A172 (cell line): ENCODE measurements around the gene ALX3. TPM values are rescaled to one million over a fixed set of nuclear protein-coding genes. Genes with fewer than 3 reads are reported as not detected.

Experiments used
- DNase-seq: peaks from one replicate; pipeline ENCODE4 v3.0.0-alpha.2; 2015; ENCODE audit warnings: low spot score
- total RNA-seq: library from RNA; depleted of rRNA; stranded (reverse); fragments of >200 nt; shearing (Covaris generic); gene quantifications from 2 replicates; pipeline ENCODE4 v1.2.3, GENCODE V29; 2014; rRNA removed

ALX3 gene
- total RNA-seq, result not detected in 2 replicates

DNA sequence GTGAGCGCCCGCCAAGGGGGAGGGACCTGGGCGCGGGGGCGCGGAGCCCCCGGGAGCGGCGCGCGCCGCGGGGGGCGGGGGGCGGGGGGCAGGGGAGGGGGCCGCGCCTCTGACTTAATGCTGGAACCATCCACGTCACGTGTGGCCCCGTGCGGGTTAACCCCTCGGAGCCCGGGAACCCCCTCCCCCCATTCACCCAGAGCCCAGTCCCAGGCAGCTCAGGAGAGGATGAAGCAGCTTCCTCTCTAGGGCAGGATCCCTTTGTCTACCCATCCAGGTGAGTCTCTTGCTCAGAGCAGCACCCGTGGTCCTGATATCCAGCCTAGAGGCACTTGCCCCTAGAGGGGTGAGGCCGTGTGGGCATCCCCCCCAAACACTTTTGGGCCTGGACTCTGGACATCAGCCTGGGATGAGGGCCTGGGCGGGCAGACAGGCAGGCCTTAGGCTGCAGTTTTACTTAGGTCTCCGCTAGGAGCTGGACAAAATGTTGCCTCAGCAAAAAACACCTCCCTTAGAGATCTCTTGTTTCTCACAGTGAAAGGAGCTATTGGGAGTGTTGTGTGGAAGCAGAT is at the start of gene ALX3:
Gene ALX3, minus strand, starts transcription at position 2 of the 572 bp plus-strand sequence. CDS start 60 bp downstream, outside the sequence.
- DNase-seq, result no peak

DNA sequence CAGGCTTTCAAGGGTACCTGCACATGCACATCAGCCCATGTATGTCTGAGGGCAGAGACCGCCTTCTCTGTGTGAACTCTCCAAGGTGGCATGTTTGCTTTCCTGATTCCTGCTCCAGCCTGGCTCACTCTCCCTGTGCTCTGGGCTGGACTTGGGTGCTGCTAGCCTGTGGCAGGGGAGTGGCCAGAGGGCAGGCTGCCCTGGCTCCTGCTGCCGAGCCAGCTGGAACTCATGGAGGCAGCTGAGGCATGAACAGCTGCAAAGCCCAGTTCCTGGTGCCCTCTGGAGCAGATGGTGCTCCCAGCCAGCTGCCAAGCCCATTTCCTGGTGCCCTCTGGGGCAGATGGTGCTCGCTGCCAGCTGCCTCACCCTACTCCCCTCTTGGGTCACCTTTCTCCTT is 49.4 kb upstream of the ALX3 start:
- DNase-seq, result no peak

DNA sequence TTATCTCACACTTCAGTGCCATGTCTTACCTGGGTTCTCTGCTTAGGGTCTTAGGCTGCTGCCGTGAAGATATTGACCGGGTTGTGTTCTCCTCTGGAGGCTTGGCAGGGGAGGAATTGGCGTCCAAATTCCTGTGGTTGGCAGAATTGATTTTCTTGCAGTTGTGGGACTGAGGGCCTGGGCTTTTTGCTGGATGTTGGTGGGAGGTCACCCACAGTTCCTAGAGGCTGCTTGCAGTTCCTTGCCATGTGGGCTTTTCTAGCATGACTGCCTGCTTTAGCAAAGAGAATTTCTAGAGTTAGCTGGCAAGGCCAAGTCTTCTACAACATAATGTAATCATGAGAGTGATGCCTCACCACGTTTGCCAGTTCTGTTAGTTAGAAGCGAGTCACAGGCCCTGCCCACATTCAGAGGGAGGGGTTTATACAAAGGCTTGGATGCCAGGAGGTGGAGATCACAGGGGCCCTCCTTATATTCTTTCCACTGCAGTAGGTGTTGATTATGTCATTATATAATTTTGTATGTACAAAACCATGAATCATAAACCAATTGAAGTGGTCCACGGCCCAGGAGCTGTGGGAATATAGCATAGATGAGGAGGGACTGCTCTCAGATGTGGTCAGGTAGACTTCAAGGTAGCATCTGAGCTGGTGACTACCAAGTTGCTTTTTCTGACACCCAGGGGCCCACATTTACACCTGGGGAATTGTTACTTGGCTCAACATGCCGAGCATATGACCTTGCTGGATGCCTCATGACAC is 48.3 kb upstream of the ALX3 start:
- DNase-seq, result peak; percentile 32

DNA sequence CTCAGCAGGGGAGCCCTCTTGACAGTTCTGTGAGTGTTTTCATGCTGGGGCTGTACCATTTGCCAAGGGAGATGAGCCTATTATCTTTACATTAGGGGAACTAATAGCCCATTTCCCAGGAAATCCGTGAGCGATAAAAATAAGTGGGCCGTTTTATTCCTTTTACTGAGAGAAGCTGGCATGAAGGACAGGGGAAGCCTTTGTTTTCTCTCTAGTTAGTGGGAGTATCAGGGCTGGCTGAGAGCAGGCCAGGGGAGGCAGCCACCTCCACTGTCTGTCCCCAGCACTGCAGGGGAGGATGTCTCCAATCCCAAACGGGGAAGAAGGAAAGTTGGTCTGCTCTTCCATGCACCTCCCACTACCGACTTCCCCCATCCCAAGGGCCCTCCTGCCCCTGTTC is 44.3 kb upstream of the ALX3 start:
- DNase-seq, result no peak

DNA sequence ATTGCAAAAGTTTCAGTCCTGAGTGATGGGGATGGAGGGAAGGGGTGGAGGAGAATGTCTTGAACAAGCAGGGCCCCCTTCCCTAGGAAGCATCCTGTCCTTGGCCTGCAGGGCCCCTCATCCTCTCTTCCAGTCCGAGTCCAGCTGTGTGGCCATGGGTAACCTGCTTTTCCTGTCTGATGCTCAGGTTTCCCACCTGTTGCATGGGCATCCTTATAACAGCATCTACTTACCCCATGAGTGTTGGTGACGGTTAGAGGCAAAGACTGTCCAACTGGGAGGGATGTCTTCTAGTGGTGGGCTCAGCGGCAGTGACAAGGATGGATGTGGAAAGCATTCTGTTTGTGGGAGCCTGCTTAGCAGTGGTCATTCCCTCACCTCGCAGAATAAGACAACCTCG is 43.7 kb upstream of the ALX3 start:
- DNase-seq, result no peak

DNA sequence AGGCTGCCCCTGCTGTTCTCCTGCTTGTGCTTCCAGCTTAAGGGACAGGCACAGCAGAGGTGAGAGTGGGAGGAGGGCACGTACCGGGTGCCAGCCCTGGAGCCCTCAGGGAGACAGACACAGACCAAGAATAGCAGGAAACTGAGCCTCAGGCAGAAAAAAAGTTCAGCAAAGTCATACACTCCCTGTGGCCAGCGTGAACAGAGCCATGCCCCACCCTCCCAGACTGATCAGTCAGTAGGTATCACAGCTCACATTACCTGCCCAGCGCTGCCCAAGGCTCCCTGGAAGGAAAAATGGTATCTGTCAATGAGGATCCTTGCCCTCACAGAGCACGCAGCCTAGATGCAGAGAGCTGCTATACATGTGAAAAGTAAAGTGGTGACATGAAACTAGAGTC is 43.1 kb upstream of the ALX3 start:
- no peak for DNase-seq

DNA sequence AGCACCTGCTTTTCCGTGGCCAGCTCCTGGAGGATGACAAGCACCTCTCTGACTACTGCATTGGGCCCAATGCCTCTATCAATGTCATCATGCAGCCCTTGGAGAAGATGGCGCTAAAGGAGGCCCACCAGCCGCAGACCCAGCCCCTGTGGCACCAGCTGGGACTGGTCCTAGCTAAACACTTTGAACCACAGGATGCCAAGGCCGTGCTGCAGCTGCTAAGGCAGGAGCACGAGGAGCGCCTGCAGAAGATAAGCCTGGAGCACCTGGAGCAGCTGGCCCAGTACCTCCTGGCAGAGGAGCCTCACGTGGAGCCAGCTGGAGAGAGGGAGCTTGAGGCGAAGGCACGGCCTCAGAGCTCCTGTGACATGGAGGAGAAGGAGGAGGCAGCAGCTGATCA is 42.2 kb upstream of the ALX3 start:
- no peak for DNase-seq

DNA sequence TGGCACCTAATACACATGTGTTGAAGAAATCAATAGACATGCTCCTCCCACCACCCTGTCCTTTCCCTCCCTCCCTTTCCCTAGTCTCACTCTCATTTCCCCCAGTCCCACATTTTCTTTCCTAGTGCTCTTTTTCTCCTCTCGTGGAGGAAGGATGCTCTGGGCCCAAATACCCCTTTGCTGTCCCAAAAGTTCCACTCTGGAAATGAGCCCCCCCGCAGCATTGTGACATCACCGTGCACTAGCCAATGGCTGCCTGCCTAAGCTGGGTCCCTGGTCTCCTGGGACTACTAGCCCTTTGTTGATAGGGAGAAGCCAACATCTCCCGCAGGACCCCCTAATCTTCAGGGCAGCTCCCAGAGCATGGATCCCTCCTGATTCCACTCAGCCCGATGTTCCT is 41.7 kb upstream of the ALX3 start, which contains the start of gene UBL4B:
Gene UBL4B, plus strand, starts transcription at position 301 of the 400 bp plus-strand sequence. Its CDS starts 92 bp downstream, at position 393.
- DNase-seq, result no peak

DNA sequence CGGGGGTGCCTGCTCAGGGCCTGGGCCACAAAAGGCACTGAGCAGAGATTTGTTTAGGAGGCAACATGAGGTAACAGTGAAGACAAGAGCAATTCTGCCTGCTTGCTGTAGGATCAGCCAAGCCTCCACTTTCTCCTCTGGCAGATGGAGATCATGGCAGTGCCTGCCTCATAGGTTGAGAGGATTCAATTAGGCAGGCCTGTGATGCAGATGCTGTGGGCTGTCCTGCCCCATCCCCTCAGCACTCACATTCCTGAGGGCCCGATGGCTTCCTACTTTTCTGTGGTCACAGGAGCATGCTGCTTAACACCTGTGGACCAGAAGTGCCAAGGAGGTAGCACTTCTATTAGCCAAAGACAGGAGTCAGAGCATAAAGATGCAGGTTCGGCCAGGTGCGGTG is 40.6 kb upstream of the ALX3 start:
- no peak for DNase-seq

DNA sequence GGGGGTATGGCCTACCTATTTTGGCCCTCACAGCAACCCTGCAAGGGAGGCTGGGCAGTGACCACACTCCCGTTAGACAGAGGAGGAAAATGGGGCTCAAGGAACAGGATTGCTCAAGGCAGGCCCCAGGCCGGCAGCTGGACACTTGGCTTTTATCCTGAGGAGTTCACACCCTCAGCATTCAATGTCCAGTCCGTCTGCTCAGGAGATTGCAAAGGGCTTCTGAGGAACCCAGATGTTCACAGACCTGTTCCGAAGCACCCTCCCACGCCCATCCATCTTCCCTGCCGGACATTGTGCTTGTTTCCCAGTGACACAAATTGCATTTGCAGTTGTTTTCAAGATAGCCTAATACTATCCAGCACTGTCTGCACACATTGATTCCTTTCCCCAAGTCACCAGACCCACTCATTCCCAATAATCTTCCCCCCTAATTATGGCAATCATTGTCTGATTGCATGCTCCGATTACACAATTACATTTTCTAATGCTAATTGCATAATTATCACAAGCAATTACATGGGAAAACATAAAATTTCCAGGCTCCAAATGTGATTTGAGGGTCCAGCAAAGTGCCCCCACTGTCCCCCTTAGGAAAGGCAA is 37.5 kb upstream of the ALX3 start:
- no peak for DNase-seq

DNA sequence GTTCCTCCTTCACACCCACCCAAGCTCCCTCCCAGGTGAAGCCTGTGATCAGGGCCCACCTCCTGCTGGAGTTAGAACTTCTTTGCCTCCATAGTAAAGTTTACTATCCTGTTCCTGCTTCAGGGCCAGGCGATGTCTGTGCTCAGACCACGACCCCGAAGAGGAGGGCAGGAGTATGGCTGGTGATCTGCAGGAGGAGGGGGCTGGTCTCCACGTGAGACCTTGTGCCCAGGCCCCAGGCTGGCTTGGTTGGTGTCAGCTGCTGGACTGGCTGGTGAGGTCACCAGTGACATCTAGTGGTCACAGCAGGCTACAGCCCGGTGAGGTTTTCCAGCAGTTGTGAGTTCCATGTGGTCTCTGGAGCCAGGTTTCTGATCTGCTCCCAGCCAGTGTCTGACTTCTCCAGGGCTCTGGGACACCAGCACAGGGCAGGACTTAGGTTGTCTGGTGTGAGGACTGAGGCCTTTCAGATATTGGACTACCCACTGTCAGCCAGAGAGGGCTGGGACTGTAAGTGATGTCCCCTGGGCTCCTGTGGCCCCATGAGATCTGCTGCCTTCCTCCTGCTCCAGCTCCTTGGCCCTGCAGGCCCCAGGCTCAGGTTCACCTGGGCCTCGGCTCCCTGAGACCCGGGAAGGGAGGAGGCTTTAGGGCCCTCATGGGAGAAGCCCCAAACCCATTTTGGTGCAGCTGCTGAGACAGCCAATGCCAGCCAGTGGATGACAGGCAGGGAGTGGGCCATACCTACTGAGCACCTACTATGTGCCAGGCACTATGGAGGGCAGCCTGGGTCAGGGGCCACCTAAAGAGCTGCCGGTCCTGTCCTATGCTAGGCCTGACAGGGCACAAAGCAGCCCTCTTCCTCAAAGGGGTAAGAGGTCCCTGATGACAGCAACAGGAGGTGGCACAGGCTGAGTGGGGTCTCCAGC is 35.8 kb upstream of the ALX3 start:
- peak; percentile 57 for DNase-seq

DNA sequence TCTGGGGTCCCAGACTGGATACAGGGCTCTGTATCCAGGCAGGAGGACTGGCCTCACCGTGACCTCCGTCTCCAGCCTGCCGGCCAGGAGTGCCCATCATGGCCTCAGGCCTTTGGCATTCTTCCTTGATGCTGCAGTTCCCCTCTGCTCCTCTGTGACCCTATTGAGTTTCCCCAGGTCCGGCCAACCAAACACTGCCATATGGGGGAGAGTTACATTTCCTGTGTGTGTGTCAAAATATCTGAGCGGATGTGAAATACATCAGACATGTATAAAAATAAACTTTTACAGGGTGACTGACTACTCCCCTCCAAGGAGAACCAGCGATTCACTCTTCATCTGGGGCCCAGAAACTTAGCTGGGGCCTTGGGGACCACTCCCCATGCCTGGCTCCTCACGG is 31.6 kb upstream of the ALX3 start:
- no peak for DNase-seq

DNA sequence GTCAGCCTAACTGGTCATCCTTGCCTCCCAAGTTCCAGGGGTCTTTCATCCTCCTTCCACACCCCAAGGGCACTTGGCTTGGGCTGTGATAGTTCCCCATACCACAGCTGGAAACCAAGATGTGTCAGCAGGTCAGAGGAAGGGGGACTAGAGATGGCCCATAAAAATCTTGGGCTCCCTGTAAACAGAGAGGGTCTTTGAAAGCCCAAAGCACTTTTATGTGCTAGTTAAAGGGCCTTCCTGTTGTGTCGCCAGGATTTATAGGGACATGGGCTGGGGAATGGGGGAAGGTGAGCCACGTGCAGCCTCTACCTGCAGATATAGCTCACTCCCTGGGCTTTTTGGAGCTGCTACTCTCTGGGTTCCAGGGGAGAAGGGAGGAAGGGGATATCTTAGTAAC is 29.9 kb upstream of the ALX3 start:
- no peak for DNase-seq

DNA sequence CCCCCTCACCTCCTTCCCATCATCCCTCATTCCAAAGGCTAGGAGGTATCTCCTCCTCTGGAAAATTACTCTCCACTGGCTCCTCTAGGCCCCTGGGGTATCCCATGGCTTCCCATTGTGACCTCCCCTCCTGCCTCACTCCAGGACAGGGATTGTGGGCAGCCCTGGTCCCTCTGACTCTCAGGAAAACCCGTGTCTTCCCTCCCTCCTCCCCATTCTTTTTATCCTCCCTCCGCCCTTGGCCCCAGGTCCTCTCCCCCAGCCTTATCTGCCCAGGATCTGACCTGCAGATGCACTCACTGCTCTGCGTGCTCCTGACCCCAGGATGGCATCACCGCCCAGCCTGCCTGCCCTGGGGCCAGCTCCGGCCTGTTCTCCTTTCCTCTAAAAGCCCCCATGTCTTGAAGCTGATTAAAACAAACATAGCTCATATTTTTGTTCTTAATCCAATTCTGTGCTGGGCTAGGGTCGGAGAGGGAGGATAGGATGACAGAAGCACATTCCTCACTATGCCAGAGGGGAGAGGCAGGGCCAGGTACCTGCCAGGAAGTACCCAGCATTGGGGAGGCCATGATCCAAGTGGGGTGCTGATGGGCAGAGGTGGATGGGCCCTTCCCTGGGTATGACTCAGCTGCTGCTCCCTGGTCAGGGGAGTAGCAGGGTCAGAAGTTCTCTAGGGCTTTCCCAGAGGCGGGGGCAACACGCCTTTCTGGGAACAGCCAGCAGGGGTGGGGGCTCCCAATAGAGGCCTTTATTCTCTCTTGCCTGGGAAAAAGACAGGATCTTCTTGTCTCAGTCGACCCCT is 28.0 kb upstream of the ALX3 start:
- DNase-seq, result peak; percentile 9

DNA sequence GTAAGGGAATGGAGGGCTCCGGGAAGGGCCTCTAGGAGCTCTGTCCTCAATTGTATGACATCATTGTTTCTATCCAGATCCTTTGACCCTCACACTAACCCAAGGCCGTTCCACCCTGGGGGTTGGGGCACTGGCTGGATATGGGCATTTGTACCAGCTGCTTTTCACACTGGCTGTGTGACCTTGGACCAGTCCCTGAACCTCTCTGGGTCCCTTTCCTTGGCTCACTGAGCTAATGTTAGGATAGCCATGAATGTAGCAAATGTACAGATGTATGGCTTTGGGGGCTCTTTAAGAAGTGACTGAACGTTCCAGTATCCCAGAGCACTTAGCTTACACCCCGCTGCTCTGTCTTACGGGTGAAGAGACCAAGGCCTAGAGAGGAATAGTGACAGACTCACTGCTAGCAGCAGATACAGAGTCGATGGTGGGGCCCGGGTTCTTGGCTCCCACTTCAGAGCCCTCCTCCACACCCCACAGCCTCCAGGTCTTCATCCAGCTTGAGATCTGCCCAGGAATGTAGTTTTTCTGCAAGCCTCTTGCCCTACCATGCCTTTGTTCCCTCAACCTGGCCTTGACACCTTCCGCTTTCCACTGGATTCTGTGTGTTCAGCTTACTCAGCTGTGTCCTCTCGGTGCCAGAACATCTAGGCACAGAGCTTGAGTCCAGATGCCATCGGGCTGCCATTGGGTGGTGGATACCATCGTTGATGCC is 27.2 kb upstream of the ALX3 start:
- no peak for DNase-seq

DNA sequence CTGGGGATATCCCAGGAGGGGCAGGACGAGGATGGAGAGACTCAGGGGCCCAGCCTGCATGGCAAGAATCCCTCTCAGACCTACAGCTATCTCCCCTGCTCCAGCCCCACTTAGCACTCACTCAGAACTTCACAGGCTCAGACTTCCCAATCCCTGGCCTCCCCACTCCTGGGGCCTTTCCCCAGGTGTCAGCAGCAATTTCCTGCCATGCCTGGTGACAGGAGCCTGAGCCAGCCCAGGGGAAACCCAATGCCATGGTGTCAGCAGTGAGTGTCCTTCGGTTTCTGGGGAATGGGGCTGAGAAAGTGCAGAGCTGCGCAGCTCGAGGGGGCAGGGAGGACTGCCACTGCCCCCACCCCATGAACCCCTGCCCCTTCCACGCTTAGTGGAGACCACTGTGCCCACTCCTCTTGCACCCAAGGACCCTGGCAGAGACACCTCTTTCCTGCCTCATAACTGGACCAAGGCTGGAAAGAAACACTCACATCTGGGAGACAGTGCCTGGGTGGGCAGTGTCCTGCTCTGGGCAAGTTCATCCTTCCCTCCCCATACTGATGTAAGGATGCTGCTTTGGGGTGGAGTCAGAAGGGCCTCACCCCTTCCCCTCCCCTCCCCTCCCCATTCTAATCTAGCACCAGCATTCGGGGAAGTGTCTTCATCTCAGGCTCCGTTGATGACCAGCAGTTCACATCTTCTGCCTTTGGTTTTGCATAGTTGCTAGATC is 24.6 kb upstream of the ALX3 start:
- DNase-seq, result no peak

DNA sequence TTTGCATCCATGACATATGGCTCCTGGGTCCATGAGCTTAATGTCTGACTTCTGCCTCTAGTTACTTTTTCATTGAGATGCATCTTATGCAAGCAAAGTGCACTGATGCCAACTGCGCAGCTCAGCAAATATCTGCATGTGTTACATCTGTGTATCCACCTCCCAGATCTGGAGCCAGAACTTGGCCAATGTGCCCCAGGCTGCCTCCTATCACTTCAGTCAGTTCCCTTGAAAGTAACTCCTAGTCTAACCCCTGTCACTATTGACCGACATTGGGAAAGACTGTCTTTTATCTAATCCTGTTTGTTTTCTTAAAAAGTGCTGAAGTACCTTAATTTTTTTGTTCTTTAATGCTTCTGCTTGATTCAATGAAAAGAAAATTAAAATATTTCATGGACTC is 22.5 kb upstream of the ALX3 start:
- no peak for DNase-seq

DNA sequence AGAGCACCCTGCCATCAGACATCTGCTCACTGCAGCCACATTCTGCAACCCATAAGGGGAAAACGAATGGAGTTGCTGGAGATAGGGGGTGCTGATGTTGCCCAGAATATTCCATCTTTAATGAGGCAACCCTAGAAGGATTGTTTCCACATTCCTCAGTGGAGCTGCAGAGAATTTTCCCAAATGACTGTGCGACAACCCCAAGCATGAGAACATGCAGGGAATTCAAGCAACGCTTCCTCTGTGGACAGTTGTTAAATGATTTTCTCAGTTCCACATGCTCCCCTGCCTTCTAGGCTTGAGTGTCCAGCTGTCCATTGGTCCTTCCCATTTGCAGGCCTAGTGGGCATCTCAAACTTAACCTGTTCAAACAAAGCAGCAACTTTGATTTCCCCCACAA is 21.3 kb upstream of the ALX3 start:
- no peak for DNase-seq

DNA sequence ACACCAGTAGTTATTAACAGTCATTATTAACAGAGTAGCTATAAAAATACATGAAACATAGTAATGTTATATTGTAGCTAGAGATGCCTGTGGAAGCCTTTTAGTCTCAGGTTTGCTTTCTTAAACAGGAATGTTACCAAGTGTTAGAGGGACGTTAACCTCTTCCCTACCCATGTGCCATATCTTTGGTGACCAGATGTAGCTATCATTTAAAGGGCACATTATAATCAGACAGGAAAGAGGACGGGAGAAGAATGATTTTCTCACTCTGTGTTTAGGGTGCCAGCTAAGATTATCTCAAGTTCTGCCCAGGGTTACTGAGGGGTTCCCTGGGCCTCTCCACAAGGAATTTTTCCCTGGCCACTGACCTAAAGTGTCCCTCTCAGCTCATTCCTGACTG is 20.9 kb upstream of the ALX3 start:
- no peak for DNase-seq
